GM19372 (cell line): ENCODE measurements around the gene CFAP53.
A peak's percentile ranks its signal among the peaks of the same experiment; 100 is the strongest.
"Not testable (repeated sequence)": the region's sequence is repeated elsewhere in the genome, so short reads cannot be mapped to it uniquely, and the experiment has no call there.

Experiments
- ATAC-seq: cut with Tn5 transposase; IDR thresholded peaks from one replicate; pipeline ENCODE4 v1.9.1; 2021; ENCODE audit warnings: mild to moderate bottlenecking, low read depth, moderate library complexity; ENCODE audit not compliant: unreplicated experiment

Gene CFAP53

DNA sequence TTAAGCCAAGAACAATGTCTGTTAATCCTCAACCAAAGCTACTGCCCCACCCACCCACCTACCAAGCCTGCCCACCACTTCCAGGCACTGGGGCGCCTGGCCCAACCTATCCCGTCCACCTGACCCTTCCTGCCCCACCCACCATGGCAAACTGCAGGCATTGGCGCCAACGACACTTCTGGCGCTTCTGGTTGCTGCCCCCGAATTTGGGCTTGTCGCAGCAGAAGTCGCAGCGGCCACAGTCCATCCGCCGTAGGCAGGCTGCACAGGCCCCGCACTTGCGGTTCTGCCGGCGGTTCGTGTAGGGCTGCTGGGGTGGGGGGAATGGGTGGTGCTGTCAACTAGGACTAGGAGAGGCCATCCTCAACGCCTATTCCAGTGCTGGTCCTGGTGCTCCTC is 7.7 kb upstream of the CFAP53 start:
- no peak for ATAC-seq

DNA sequence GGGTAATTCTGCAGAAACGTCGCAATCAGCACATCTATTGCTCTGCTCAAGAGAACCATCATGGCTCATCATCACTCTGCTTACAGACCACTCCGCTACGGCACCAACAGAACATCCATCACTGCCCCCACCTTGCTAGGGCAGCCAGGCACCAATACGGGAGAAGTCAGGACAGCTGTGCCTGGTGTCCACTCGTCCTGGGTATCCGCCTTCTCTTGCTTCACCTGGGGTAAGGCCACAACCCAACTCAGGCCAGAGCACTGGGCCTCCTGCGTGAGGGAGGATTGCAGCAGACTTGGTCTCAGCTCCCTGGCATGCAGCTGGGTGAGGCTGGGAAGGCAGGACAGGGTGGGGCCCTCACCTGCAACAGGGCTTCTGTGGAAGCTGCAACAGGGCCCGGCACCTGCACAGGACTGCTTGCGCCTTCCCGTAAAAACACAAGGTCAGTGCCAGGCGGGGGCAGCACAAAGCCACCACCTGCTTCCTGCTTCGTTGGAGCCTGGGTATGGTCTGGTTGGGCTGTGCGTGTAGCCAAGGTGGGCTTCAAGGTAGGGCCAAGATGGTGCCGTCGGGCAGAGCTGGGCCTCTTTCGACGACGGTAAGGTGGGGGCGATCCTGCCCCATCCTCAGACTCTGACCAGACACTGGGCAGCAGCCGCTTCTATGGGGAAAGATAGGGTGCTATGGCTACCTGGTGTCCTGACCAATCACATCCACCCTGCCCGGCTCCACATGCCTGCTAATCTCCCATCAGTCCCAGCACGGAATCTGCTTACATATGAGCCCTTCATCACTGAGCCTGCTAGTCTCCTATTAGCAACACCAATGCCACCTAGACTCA is 7.1 kb upstream of the CFAP53 start:
- ATAC-seq, result no peak

DNA sequence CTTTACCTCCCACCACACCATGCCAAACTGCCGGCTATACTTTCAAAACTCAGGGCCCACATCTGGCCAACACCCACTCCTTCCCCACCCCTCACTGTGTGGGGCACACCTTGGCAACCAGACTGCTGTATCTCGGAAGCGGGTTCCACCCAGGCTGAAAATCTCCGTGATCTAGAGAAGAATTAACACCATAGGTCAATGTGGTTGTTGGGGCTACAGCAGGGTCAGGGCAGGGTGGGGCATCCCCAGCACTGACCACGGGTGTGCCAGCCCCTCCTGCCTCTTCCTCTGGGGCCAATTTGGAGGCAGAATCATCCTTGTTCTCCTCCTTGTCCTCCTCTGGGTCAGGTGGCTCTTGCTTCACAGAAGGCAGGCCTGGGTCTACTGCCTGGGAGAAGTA is 6.3 kb upstream of the CFAP53 start:
- no peak for ATAC-seq

DNA sequence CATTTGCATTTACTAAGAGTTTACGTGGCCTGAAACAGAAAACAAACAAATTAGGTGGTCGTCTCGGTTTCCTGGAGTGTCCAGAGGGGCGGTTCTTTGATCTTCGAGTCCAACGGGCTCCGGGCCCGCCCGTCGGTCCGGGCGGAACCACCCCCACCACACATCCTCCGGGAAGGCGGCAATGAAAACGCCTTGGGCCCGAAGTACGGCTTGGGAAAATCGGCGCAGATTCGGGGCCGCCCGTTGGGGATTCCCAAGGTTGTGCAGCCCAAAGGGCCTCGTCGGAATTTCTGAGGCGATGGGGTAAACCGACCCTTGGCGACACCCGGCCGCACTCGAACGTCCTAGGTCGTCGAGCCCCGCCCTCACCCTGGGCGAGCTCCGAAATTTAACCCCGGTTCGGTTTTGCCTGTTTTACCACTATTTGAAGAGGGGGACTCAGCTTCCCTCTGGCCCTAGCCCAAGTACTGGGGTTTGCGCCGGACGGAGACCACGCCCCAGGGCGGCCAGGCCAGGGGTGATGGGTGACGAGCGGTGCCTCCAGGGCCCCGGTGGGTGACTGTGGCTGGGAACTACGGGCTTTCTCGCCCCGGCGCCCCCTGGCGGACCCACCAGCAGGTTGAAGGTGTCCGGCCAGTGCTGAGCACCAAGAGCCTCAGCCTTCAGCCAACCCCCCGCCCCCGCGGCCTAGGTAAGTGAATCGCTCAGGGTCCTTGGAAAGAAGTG is 1.9 kb upstream of the CFAP53 start:
- peak; percentile 64 for ATAC-seq

DNA sequence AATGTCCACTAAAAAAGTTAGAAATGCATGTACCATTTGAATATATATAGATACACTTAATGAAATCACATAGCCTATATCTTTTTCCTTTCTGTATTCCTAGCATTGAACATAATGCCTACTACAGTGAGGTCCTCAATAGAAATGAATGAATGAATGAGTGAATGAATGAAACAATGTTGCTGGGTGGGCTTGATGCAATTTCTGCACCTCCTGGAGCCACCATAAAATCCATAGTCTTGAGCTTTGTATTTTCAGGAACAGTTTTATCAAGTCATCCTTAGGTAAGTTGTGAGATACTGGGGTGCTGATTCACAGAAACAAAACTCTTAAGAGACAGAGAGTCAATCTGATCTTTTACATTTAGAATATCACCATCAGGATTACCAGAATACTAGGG is 3.3 kb downstream of the CFAP53 start:
- ATAC-seq, result no peak

DNA sequence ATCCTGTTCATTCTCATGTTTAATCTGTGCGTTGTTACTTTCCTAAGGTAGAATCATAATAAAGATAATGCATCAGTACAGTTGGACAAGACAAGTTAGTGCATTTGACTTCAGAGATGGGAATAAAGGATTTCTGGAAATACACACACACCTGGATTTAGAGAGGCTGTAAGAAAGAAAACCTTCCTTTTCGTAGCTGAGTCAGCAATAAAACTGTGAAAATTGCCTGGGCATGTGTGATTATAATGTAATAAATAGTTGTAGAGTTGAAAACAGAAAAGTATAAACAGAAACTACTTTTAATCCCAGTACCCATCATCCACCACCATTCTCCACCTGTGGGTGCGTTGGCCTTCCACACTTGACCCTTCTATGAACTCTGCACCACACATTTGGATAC is 15.4 kb downstream of the CFAP53 start:
- ATAC-seq, result no peak

DNA sequence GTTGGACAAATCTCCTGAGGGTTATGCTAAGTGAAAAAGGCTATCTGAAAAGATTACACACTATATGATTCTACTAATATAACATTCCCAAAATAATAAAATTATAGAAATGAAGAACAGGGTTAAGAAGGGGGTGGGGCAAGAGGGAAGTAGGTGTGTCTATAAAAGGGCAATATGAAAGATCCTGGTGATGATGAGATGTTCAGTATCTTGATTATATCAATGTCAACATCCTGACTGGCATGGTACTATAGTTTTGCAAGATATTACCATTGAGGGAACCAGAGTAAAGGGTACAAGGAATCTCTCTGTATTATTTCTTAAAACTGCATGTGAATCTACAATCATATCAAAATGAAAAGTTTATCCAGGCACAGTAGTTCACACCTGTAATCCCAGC is 16.7 kb downstream of the CFAP53 start:
- no peak for ATAC-seq

DNA sequence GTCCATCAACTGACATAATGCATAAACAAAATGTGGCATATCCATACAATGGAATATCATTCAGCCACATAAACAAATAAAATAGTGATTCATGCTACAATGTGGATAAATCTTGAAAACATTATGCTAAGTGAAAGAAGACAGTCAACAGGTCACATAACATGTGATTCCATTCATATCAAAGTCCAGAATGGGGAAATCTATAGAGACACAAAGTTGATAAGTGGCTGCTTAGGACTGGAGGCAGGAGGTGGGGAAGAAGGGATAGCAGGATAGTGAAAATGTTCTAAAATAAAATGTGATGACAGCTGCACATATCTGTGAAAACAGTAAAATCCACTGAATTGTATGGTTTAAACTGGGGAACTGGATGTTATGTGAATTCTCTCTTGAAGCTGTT is 18.7 kb downstream of the CFAP53 start:
- ATAC-seq, result no peak

DNA sequence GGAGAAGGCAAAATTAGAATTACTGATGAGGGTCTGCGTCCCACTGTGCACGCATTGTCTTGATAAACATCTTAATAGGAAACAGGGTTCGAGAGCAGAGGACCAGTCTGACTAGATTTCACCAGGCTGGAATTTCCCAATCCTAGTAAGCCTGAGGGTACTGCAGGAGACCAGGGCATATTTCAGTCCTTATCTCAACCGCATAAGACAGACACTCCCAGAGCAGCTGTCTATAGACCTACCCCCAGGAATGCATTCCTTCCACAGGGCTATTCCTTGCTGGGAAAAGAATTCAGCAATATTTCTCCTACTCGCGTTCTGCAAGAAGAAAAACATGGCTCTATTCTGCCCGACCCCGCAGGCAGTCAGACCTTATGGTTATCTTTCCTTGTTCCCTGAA is 24.5 kb downstream of the CFAP53 start:
- ATAC-seq, result not testable (repeated sequence)

DNA sequence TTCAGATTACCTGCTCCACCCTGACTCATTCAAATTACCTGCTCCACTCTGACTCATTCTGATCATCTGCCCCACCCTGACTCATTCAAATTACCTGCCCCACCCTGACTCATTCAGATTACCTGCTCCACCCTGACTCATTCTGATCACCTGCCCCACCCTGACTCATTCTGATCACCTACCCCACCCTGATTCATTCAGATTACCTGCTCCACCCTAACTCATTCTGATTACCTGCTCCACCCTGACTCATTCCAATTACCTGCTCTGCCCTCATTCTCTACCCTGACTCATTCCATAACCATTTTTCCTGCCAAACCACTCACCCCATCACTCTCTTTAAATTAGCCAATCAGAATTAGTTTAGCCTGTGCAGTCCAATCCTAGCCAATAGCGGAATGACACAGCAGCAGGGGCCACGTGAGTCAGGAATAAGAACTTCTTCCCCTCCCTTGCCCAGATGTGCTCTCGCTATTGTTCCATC is 26.2 kb downstream of the CFAP53 start:
- ATAC-seq, result no peak

DNA sequence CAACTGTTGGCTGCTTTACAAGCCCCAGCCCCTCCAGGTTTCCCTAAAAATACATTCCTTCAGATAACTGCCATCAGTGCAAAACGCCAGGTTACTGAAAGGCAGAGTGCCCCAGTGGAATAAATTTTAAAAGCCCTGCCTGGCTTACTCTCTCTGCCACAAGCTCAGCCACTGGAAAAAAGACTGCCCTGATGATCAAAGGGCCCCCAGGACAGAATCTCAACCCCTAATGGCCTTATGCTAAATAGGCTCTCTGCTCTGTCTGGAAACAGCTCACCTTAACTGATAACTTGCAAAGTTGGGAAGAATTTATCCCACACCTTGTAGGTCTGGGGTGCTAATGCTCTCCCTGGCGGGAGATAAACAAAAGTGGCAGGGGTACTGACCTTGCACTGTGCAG is 33.9 kb downstream of the CFAP53 start:
- no peak for ATAC-seq

DNA sequence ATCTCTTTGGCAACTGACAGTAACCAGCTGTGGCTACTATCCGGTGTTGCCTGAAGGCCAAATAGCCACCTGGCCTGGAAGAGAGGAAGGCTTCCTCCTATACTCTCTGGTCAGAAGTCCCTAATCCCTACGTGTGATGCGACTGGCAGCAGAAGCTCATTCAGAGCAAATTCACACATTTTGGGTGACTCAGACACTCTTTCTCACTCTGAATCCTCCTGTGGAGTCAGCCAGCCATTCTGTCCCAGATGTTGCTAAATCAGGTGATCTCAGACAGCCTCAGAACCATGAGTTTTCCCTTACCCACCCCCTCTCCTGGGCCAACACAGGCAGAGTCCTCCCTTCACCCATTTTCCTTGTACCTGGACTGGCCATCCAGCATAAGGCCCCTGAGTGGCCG is 34.7 kb downstream of the CFAP53 start:
- ATAC-seq, result no peak

DNA sequence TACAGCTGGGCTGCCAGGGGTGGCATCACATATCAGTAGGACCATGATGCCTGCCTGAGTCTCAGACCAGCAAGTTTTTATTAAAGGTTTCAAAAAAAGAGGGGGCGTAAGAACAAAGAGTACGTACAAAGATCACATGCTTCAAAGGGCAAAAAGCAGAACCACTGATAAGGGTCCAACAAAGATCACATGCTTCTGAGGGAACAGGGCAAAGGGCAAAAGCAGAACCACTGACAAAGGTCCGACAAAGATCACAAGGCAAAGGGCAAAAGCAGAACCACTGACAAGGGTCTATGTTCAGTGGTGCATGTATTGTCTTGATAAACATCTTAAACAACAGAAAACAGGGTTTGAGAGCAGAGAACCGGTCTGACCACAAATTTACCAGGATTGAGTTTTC is 46.0 kb downstream of the CFAP53 start:
- ATAC-seq, result not testable (repeated sequence)

DNA sequence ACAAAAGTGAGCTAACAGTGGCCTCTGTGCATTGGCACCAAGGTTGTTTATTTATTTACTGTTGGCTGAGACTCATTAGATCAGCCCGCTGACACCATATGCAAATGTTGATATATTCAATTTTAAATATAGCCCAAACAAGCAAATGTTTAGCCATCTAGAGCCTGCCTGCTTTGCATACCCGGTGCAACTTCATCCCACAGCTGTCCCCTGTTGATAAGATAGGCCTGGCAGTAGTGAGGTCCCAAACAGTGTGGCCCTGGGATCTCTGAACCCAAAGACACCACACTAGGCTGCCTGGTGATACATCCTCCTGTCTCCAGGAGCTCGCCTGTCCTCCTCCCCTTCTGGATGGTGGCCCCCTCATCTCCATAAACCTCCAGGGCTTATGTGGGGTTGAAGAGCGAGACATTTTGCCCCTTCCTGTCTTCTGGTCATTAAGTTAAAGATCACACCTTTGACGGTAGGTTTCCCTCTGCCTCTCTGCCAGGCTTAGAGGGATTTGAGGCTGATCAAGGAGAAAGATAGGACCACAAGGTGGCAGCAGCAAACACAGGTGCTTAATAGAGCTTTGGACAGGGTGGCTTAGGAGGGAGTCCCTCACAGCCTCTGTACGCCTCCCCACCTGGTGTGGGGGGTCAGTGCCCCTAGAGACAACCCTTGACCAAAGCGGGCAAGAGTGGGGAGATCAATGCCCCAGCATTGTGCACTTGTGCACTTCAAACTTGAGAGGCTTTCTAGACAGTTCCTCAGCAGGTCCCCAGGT is 47.7 kb downstream of the CFAP53 start:
- peak; percentile 64 for ATAC-seq

DNA sequence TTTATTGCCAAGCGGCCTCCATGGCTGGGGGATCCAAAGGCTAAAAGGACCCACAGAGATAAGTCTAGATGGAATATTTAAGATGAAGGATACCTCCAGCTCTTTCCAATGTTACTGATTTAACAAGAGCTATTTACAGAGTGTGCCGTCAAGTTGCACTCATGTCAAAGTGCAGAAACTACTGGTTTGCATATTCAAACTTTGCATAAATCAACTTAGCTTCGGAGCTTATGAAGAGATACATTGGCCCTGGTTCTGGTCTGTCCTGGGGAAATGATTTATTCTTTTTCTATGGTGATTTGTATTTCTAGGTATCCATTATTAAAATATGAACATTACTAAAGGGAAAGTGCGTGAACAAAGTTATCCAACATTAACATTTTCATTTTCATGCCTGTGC is 57.0 kb downstream of the CFAP53 start:
- no peak for ATAC-seq

DNA sequence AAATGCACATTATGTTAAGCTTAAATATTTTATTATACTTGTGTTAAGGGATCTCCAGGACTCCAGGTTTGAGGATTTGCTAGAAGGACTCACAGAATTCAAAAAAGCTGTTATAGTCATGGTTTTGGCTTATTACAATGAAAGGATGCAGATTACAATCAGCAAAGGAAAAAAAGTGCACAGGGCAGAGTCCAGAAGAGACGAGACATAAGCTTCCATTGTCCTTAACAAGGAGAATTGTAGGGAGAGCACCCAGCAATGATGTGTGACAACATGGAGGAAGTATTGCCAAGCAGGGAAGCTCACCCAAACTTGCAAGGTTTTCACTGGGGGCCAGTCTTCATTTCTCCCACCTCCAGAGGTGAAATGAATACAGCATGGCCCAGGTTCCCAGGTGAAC is 58.6 kb downstream of the CFAP53 start:
- no peak for ATAC-seq

DNA sequence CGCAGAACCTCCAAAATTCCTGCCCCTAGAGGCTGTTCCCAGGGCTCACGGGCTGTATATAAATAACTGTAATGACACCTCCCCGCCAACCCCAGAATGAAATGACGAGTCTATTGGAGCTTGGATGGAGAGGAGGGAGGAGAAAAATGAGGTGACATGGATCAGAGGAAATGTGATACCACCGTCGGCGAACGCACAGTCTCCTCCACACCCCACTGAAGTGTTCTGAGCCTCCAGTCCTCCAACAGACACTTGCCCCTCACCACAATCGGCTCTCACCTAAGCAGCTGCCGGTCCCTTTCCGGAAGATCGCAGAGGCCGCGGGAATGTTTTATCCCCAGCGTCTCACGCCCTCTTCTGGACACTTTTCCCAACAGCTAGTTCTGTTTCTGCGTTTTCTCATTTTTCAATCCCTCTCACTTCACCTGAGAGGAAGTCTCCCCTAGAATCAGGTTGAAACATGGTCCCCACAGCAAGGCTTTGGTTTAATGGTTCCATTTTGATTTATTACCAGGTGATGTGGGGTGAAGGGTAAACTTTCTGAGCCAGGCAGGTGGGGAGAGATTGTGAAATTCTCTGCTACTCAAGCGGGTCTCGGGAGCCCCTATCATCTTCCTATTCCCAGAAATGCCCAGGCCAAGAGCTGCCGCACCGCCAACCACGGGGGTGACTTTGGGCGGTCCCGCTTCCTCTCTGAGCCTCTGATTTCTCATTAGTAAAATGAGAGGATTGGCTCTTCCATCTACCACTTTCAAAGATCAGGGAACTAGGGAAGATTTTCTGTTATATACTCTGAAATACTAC is 62.3 kb downstream of the CFAP53 start:
- ATAC-seq, result no peak

DNA sequence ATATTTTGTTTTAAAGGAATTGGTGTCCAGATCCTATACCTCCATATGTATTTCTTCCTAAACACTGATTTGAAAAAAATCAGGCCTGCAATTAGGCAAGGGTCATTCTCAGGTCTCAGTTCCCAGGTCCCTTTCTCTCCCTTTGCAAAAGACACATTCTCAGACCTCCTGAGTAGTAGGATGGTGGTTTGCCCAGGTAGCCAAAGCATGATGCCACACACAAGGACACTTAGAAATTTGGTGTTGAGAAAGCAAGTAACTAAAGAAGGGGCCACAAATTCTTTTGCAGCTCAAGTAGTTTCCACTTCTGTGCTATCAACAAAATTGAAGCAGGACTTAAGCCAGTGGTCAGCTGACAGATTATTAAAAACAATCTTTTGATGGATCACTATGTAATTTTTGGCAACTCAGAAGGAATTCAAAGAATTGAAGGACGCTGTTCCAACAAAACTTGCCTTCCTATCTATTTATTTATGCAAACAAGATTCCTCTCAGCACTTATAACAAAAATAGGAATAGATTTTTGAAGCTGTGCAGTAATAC is 64.7 kb downstream of the CFAP53 start:
- no peak for ATAC-seq

DNA sequence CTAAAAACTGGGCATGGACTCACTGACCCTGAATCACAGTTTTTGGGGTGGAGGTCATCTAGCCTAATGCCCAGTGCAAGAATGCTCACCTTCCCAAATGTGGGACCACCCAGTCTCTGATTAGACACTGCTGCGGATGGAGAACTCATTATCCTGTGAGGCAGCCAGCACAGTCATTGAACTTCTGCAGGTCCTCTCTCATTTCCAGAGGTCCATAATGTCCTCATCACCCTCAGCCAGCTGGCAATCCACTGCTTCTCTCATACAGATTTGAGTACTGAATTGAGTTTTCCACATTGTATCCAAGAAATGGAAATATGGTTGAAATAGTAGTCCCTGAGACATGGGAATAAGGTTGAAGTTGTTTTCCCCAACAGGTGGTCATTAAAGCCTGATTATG is 66.4 kb downstream of the CFAP53 start:
- no peak for ATAC-seq

DNA sequence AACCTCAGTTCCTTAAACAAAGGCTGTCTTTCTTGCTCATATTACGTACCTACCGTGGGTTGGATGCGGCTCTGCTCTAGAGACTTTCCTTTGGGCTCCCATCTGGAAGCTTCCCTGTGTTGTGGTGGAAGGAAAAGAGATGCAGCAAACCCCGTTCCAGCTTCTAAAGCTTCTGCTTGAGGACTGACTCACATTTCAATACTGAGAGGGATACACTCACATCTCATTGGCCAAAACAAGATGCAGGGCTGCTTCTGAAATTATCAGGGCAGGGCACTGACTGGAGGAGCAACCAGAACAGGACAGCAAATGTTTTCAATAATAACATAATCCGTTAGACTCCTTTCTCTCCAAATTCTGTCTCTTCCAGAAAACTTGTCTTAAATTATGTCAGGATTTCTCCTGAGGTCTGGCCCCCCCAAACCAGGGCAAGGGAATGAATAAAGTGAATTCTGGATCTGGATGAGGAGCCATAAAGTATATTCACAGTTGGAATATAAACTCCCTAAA is 66.9 kb downstream of the CFAP53 start:
- no peak for ATAC-seq
